ENCODE measurements around the gene ZNF74. TPM values are rescaled to one million over a fixed set of nuclear protein-coding genes. Genes with fewer than 3 reads are reported as not detected.

ZNF74 gene
- total RNA-seq, 1 donor from 2014 or later = 20.4 TPM

DNA sequence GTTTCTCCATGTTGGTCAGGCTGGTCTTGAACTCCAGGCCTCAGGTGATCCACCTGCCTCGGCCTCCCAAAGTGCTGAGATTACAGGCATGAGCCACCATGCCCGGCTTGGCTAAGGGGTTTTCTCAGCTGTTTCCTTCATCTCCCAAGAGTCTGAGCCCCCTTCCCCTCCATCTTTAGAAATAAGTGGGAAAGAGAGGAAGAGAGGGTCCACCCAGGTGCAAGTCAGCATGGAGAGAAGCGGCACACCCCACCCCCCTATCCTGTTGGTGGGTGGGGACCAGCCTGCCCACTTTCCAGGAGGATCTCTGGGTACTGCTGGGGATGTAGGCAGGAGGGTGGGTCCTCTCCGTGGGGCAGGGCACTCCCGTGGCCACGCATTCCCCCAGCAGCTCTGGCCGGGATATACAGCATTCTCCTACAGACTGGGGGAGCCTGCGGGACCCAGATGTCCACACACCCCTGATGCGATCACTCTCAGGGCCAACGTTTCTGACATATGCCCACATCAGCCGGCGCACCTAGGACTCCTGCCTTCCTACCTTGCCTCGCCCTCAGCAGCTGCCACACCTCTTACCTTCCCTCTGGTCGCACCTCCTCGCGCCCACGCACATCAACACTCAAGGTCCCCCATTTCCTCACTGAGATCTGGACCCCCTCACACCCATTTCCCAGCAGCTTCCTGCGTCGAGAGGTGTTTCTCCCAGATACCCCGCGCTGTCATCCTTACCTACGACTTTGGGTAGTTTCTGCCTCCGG, 34.7 kb downstream of the ZNF74 start:
- Mint-ChIP-seq H3K4me3 (ENCODE audit: unreplicated experiment) (no peak overlapping the region), H3K27ac (ENCODE audit: unreplicated experiment) (peak overlapping the region; percentile 72), H3K4me1 (ENCODE audit: unreplicated experiment) (peaks cover 10% of the 10 kb centered on the region), H3K9me3 (ENCODE audit: unreplicated experiment) (no peaks in the 10 kb centered on the region), H3K27me3 (ENCODE audit: unreplicated experiment) (no peaks in the 10 kb centered on the region), H3K36me3 (ENCODE audit: unreplicated experiment) (peaks cover 28% of the 10 kb centered on the region)
- DNase-seq (ENCODE audit: extremely low spot score, unreplicated experiment) = no peak
- TF ChIP-seq, protein P1, sequence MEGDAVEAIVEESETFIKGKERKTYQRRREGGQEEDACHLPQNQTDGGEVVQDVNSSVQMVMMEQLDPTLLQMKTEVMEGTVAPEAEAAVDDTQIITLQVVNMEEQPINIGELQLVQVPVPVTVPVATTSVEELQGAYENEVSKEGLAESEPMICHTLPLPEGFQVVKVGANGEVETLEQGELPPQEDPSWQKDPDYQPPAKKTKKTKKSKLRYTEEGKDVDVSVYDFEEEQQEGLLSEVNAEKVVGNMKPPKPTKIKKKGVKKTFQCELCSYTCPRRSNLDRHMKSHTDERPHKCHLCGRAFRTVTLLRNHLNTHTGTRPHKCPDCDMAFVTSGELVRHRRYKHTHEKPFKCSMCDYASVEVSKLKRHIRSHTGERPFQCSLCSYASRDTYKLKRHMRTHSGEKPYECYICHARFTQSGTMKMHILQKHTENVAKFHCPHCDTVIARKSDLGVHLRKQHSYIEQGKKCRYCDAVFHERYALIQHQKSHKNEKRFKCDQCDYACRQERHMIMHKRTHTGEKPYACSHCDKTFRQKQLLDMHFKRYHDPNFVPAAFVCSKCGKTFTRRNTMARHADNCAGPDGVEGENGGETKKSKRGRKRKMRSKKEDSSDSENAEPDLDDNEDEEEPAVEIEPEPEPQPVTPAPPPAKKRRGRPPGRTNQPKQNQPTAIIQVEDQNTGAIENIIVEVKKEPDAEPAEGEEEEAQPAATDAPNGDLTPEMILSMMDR (IDR thresholded peaks at IDR 0.05) = no peak

DNA sequence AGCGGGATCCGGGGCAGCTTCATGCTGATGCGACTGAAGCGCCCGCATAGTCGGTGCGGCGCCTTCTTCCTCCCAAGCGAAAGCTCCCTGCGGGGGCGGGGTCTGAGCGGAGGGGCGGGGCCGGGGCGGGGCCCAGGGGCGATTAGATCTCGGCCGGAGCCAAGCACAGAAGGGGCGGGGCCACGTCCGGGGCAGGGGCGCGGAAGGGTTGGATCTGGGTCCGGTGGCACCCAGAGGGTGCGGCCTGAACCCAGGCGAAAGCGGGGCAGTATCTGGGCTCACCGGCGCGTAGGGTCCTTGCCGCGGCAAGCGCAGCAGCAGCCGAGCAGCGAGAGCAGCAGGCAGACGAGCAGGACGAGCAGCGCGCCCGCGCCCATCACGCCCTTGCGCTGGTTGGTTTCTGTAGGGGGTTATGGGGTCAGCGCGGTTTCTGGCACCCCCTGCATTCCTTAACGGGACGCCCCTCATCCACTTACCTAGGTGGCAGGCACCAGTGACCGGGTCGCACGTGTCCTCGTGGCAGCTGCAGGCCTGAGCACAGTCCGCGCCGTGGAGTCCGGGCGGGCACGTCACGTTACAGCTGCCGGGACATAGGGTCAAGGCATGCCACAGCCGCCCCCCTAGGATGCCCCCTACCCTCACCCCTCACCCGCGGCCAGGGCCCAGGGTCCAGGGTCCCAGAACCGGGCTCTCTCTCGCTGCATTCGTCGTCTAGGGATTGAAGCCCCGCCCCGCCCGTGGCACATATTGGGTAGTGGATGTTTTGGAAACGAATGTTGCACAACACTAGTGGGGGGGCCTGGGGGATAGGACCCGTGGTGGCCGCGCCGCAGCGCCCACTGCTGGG, 35.5 kb downstream of the ZNF74 start:
- peak overlapping the region; percentile 72 for H3K27ac Mint-ChIP-seq (ENCODE audit: unreplicated experiment)
- no peaks in the 10 kb centered on the region for H3K27me3 Mint-ChIP-seq (ENCODE audit: unreplicated experiment)
- H3K36me3 Mint-ChIP-seq (ENCODE audit: unreplicated experiment) = peaks cover 25% of the 10 kb centered on the region
- H3K4me1 Mint-ChIP-seq (ENCODE audit: unreplicated experiment) = peaks cover 12% of the 10 kb centered on the region
- H3K9me3 Mint-ChIP-seq (ENCODE audit: unreplicated experiment) = no peaks in the 10 kb centered on the region
- TF ChIP-seq, protein P1 (IDR thresholded peaks at IDR 0.05) = no peak
- no peak overlapping the region for H3K4me3 Mint-ChIP-seq (ENCODE audit: unreplicated experiment)
- no peak for DNase-seq (ENCODE audit: extremely low spot score, unreplicated experiment)

DNA sequence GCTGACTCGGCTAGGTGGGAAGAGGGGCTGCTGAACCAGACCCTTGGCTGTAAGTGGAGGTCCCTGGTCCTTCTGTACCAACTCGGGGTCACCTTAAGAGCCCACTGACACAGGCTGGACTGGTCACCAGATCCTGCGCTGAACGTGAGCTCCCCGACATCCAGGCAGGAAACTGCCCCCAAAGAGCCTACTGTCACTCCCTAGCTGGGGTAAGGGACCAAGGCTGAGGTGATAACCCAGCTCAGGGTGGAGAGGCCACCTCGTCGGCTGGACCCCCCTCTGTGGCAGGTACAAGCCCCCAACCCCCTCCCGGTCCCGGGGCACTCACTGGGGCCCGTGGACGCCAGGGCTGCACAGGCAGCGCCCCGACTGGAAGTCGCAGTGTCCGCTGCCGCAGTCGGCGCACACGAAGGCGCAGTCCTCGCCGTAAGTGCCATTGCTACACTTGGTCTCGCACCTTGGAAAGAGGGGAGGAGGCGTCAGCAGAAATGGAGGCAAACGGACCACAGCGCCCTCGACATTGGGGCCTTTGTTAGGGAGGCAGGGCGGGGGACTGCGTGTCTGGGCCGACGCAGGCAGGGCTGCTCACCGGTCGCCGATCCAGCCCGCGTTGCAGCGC, 36.3 kb downstream of the ZNF74 start:
- Mint-ChIP-seq H3K4me3 (ENCODE audit: unreplicated experiment) (no peak overlapping the region), H3K27me3 (ENCODE audit: unreplicated experiment) (no peaks in the 10 kb centered on the region), H3K4me1 (ENCODE audit: unreplicated experiment) (peaks cover 20% of the 10 kb centered on the region), H3K27ac (ENCODE audit: unreplicated experiment) (no peak overlapping the region), H3K9me3 (ENCODE audit: unreplicated experiment) (no peaks in the 10 kb centered on the region), H3K36me3 (ENCODE audit: unreplicated experiment) (peaks cover 24% of the 10 kb centered on the region)
- TF ChIP-seq, protein P1 (IDR thresholded peaks at IDR 0.05) = no peak
- no peak for DNase-seq (ENCODE audit: extremely low spot score, unreplicated experiment)

DNA sequence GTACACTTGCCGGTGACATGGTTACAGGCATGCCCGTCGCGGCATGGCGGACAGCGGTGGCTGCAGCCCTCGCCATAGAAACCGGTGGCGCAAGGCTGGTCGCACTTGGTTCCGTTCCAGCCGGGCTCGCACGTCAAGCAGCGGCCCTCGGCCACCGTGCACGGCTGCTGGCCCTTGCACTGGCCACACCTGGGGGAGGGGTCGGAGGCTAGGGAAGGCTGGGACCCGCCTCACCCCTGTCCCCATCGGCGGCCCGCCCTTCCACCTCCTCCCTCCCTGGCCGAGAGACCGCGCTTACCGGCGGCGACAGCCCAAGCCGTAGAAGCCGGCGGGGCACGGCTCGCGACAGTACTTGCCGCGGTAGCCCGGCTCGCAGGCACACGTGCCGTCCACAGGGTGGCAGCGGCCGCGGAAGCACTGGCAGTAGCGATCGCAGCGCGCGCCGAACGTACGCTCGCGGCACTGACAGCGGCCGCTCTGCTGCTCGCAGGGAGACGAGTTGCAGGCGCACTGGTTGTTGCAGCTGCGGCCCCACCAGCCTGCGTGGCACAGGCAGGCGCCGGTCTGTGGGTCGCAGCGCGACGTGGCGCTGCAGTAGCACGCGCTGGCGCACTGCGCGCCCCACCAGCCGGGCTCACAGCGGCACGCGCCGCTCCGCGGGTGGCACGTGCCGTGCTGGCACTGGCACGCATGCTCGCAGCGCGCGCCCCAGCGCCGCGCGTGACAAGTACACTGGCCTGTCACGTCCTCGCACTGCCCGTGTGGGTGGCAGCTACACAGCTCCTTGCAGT, 37.0 kb downstream of the ZNF74 start:
- DNase-seq (ENCODE audit: extremely low spot score, unreplicated experiment) = no peak
- TF ChIP-seq, protein P1 (IDR thresholded peaks at IDR 0.05) = peak; percentile 43
- Mint-ChIP-seq H3K4me1 (ENCODE audit: unreplicated experiment) (peaks cover 27% of the 10 kb centered on the region), H3K36me3 (ENCODE audit: unreplicated experiment) (peaks cover 24% of the 10 kb centered on the region), H3K27me3 (ENCODE audit: unreplicated experiment) (no peaks in the 10 kb centered on the region), H3K9me3 (ENCODE audit: unreplicated experiment) (no peaks in the 10 kb centered on the region), H3K4me3 (ENCODE audit: unreplicated experiment) (no peak overlapping the region), H3K27ac (ENCODE audit: unreplicated experiment) (no peak overlapping the region)
